Astrocyte of the spinal cord (primary cell): ENCODE data around the gene ASTN2.

Experiments used
- DNase-seq: peaks from one replicate; pipeline ENCODE4 v3.0.0; 2011; ENCODE audit warnings: low read depth, low spot score
- H3K4me3 ChIP-seq: 2 replicates; pipeline ENCODE4 v1.5.1; 2011; ENCODE audit warnings: low read depth, mild to moderate bottlenecking, low read length, moderate library complexity
- CTCF ChIP-seq: IDR thresholded peaks from 2 replicates; pipeline ENCODE4 v1.5.1; 2012; ENCODE audit warnings: low read depth, mild to moderate bottlenecking, low read length, inconsistent platforms
- in situ Hi-C: cut with HindIII; loops from 2 replicates; pipeline ENCODE4 v1.10.0; 2017; ENCODE audit warnings: low sequenced_read_pairs

The ASTN2 gene

DNA sequence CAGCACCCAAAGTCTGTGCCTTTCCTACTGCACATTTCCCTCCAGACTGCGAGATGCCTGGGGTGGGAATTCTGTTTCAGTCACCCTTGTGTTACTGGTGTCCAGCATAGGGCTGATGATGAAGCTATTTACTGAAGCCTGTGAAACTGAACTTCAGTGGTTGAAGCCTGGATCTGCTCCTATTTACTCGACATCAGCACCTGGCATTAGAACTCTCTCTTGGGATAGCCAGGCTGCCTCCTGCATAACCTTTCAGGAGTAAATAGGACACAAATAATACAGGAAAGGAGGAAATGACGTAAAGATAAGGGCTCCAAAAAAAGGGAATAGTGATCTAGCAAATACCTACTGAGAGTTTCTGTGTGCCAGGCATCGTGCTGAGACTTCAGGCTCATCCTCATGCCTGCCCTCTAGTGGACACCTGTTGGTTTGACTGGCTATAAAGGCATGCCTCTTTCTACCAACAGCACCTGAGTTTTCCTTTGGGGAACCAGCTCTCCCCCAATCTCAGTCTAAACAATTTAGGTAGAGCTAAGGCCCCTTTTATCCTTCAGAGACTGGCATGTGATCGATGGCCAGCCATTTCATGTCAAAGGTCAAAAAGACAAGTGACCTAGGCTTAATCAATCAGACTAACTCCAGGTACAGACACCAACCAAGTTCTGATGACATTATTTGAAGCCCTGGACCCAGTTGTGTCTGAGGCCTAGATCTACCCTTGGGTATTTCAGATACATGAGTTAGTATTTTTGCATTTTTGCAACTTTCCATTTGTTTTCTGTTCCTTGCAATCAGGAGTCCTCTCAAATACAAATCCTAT is 919.8 kb downstream of the ASTN2 start:
- TF ChIP-seq CTCF, result peak; percentile 74
- no peak for DNase-seq
- in situ Hi-C loops, result no loop called here
- no peak overlapping the region for H3K4me3 ChIP-seq

- DNase-seq, result no peak
- H3K4me3 ChIP-seq, result no peak overlapping the region
- in situ Hi-C loops, result no loop called here
- TF ChIP-seq CTCF, result no peak
Measured at GRCh38 chr9:116493183-116493860, 921.5 kb downstream of the ASTN2 start.

- no peak overlapping the region for H3K4me3 ChIP-seq
- in situ Hi-C loops, result no loop called here
- peak; percentile 18 for DNase-seq
- no peak for TF ChIP-seq CTCF
Measured at GRCh38 chr9:116491659-116492058, 923.2 kb downstream of the ASTN2 start.

- TF ChIP-seq CTCF, result no peak
- no peak for DNase-seq
- no peak overlapping the region for H3K4me3 ChIP-seq
- in situ Hi-C loops, result no loop called here
Measured at GRCh38 chr9:116491219-116491618, 923.6 kb downstream of the ASTN2 start.

DNA sequence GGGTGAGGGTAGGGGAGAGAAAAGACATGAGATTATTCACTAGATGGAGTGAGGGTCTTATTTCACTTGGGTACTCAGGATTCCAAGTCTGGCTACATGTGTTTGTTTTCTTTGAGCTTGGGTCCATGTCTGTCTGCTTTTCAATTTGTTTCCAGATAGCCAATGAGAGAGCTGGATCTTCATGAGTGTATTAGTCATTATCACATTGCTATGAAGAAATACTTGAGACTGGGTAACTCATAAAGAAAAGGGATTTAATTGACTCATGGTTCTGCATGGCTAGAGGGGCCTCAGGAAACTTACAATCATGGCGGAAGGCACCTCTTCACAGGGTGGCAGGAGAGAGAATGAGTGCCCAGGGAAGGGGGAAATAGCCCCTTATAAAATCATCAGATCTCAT is 924.5 kb downstream of the ASTN2 start:
- no peak overlapping the region for H3K4me3 ChIP-seq
- in situ Hi-C loops, result no loop called here
- TF ChIP-seq CTCF, result no peak
- no peak for DNase-seq

DNA sequence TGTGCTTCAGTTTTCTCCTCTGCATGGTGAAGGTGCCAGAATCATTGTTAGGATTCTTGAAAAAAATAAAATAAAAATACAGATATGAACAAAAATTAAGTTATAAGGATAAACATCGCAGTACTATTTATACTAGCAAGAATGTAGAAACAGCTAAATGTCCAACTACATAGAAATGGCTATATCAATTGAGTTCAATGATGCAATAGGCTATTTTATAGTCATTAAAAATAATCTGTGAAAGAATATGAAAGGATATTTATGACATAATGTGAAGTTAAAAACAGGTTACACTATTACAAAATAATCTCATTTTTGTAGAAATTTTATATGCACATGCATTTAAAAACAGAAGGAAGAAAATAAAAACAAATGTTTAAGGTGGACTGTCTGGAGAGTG is 926.5 kb downstream of the ASTN2 start:
- in situ Hi-C loops, result no loop called here
- no peak for TF ChIP-seq CTCF
- DNase-seq, result no peak

More for the DNA sequence above, 926.5 kb downstream of the ASTN2 start:
- no peak overlapping the region for H3K4me3 ChIP-seq
